ENCODE data around the gene CPT2.

CPT2 gene

DNA sequence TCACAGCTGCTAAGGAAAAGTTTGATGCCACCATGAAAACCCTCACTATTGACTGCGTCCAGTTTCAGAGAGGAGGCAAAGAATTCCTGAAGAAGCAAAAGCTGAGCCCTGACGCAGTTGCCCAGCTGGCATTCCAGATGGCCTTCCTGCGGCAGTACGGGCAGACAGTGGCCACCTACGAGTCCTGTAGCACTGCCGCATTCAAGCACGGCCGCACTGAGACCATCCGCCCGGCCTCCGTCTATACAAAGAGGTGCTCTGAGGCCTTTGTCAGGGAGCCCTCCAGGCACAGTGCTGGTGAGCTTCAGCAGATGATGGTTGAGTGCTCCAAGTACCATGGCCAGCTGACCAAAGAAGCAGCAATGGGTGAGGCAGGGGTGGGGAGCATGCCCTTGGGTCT, 14.3 kb downstream of the CPT2 start:
- DNase-seq (ENCODE audit: insufficient read length, low spot score) (no peak), FAIRE-seq (no peak)

DNA sequence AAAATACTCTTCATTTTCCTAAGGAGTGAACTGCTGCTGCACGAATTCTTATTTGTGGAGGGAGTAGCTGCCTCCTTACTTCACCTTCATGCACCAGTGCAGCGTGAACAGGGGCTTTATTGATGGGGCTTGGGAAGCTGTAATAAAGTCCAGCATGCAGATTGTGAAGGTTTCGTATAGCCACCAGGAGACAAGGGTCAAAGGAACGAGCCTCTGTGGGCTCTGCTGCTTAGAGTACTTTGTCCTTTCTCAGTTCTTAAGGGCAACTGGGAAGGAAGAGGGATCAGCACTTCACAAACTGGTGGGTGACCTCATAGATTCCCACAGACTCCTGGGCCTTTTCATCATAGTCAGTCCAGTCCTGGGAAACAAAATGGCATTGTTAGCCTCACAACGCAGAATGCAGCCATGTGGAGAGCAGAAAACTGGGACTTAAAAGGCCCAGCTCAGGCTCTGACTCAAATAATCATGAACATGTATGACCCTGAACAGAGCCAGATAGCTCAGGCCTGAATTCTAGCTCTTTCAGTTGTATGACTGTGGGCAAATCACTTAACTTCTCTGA, 17.8 kb downstream of the CPT2 start:
- no peak for FAIRE-seq
- DNase-seq (ENCODE audit: insufficient read length, low spot score) = no peak

DNA sequence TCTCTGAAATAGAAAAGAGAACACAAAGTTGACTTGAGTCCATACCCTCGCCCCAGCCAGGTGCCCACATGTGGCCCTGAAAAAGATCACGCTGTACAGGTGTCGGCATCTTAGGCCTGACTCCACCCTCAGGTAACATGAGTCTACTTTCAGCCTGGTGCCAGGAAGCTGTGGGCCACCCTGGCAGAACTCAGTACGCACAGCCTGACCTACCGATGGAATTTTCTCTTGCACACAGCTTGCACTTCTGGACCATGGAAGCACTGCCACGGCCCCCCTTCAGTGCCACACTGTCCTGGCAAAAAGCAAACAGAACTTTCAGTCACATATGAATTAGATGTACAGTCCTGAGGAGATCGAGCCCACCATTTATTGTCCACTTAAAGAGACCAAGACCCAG, 21.6 kb downstream of the CPT2 start:
- FAIRE-seq (no peak), DNase-seq (ENCODE audit: insufficient read length, low spot score) (no peak)

DNA sequence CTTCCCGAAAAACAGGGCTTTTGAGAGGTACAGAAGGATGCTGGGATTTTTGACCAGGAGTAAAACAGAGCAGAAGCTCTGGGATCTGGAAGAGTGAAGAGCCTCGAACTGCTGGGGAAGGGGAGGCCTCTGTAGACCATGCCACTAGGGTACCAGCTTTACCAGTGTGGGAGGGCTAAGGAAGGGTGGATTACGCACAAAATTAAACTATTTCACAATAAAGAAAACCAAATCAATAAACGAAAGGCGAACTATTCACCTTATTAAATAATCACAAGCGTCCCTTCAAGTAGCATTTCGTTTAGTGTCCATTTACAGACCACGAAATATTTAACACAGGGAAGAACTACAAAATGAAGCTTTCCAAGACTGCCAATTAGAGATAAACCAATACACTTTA, 23.1 kb downstream of the CPT2 start:
- FAIRE-seq (no peak), DNase-seq (ENCODE audit: insufficient read length, low spot score) (no peak)

DNA sequence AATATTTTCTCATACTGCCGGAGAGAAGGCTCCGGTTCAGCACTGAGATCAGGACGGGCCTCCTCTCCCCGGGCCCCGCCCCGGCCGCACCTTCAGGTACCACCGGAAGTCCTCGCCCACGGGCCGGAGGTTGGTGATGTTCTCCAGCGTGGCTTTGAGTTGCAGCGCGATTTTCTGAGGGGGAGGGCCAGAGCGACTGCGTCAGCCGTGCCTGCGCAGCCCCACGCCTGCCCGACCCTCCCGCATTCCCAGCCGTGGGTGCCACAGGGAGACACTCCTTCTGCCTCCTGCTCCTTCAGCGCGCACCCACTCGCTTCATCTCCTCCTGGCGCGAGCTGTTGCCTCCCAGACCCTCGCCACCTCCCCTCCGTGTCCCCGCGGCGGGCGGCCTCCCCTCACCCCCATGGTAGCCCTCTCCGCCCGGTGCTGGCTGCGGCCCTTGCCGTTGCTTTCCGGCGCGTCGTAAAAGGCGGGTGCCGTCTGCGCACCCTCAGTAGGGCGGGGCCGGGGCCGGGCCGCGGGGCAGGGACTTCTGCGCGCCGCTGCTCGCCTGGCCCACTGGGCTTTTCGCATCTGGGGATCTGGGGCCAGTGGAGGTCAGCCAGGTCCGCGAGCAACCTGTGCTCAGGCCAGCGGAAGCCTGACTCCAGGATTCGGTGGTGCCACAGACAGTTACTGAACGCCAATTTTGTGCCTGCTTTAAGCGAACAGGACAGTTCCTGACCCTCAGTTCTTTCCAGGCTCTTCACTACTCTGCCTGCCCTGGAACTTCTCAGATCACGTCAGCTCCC, 23.7 kb downstream of the CPT2 start, which contains the start of gene CZIB:
Gene CZIB (minus strand): TSS at position 464 of the 791 bp plus-strand sequence. CDS start 59 bp downstream, at position 405.
- DNase-seq (ENCODE audit: insufficient read length, low spot score) (peak; percentile 86), FAIRE-seq (peak; percentile 81)

DNA sequence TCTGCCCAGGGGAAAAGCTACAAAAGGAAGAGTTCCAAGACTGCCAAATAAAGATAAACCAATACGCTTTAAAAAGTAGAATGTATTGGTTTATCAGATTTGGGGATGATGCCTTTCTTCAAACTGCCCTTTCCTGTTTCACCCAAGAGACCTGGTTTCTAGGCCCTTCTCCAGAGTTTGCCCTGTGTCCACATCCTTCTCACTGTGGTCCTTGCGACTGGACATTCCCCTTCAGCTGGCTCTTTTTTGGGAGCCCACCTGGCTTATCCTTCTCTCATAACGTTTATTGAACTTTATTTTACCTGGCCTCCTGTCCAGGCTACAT, 24.3 kb downstream of the CPT2 start:
- FAIRE-seq (no peak), DNase-seq (ENCODE audit: insufficient read length, low spot score) (no peak)

DNA sequence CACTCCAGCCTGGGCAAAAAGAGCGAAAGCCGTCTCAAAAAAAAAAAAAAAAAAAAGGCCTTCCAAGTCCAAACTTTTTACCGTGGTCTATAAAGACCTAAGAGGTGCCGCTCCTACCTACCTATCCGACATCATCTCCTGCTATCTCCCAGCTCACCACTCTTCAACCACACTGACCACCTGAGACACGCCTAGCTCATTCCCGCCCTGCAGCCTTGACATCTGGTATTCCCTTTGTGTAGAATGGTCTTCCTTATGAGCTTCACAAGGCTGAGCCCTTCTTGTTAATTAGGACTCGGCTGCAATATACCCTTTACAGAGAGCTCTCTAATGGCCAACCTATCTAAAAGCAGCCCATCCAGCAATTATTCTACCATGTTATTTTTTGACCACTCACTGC, 41.0 kb downstream of the CPT2 start:
- no peak for FAIRE-seq
- no peak for DNase-seq (ENCODE audit: insufficient read length, low spot score)

DNA sequence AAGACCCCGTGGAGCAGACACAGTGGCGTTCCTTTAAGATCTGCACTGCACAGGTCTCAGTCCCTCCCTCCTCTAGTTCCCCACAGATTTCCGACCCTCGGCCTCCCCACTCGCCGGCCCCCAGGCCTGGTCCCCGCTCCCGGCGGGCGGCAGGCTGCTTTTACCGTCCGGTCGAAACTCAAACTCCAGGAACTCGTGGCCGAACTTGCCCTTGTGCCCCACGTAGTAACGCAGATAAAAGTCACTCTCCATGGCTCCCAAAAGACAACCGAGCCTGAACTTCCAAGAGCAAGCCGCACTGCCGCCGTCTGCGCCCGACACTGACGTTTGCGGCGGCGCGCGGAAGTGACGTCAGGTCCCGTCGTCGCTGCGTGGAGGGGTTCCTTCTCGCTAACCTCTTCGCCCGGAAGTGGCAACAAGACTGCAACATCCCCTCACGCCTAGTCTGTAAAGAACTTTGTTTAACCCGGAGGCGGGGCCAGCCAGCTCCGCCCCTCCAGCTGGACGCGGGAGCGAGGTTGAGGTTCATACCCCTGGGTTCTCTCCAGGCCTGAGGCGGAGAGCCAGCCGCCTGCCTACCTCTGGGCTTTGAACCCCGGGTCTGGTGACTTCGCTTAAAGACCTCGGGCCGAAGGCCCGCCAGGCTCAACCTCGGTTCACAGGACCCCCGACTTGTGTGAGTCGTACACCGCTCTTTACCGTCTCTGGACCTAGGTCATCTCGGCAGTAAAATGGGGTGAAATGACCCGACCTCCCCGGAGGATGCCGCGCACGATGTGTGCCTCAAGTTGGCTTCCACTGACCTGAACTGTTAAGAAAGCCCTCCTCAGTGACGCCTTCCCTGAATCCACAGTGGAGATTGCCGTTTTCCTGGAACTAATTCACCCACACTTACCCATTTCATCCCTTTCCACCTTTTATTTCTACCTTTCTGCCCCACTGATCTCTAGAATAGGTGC, 41.9 kb downstream of the CPT2 start, which contains the start of gene MAGOH:
Gene MAGOH (minus strand): TSS at position 322 of the 959 bp plus-strand sequence. CDS start 70 bp downstream, at position 252.
- FAIRE-seq (peak; percentile 95), DNase-seq (ENCODE audit: insufficient read length, low spot score) (peak; percentile 96)

DNA sequence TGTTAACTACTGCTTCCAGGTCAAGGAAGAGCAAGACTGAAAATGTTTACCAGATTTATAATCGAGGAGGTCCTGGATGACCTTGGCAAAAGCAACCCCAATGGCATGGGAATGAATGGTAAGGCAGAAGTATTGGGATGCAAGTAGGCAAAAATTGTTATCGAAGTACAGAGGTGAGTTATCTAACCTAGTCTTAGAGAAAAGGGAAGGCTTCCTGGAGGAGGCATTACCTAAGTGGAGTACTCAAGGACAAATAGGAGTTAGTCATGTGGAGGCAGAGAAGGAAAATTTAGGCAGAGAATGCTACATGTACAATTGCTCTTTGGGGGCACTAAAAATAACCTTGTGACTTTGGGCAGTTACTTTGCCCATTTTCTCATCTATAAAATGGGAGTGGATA, 45.2 kb downstream of the CPT2 start:
- DNase-seq (ENCODE audit: insufficient read length, low spot score) (no peak), FAIRE-seq (no peak)

DNA sequence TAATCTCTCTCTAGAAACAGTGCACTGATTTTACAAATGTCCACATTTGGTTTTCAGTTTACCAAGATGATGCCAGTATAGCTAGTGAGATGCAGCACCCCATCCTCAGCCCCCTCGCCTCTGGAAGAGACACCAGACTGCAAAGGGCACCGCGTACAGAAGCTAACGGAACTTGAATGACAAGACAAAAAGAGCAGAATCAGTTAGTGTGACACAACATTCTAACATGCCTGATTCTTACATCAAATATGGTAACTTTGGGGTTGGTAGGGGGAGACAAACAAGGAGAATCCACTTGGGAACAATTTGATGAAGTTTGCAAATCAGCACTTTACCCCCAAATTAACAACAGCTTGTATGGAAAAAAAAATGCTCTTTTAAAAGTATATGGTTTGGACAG, 45.8 kb downstream of the CPT2 start:
- DNase-seq (ENCODE audit: insufficient read length, low spot score) (no peak), FAIRE-seq (no peak)

DNA sequence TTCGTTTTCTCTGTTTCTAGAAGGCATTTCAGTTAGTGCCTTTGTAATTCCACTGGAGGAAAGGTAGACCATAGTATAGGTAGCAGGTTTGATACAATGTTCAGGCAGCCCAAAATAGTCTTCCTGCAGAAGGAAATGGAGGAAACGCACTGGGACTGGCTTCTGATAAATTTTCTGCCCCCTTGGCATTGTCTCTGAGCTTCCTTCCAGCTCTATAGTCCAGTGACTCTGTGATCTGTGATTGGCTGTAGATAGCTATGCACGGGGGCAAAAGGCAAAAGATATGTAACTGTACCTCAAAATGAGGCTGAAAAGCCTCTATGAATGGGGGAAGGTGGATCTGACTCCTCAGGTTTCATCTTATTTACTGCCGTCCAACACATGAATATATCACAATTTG, 47.5 kb downstream of the CPT2 start:
- no peak for FAIRE-seq
- DNase-seq (ENCODE audit: insufficient read length, low spot score) = no peak

DNA sequence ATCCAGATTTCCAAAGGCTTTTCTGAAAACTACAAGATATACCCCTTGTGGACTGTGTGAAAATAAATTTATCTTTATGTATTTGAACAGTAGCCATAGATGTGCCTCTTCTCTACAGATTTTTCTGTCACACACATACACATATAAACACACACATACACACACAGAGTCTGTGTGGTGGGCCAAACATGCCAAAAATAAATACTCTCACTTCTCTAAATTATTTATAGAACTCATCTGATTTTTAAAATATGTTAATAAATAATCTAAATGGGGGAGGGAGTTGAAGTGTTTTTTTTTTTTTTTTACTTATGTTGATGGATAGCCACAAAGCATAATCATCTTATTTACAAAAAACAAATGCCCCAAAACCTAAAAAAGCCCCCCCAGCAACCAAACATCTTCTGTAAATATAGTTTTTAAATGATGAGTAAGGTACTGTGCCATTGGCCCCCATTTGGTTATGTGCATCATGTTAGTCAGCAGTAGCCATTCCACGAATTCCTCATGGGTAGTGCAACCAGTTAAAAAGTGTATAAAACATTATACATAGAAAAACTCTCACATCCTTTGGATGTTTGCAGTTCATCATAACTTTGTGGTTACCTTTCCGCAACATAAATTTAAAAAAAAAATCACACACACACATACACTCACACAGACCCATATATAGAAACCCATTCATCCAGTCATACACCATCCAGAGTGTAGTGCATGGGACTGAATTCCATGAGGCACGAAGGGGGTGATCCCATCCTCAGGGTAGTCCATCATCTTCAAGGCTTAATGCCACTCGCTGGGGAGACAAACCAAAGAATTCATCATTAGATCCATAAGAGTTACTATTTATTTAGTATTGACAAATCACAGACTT, 49.9 kb downstream of the CPT2 start:
- FAIRE-seq (no peak), DNase-seq (ENCODE audit: insufficient read length, low spot score) (no peak)

DNA sequence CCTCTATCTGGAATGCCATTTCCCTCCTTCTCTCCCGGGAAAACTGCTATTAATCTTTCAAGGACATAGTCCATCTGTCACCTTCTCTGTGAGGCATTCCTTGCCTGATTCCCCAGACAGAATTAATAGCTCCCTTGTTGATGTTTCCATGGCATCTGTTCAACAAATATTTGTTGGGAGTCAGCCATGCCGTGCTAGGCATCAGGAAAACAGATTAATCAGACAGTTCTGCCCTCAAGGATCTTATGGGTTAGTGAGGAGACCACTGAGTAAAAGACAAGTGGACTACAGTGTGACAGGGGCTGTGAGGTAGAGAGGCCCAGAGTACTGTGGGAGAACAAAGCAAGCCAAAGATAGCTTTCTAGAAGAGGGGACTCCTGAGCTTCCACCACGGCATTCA, 53.1 kb downstream of the CPT2 start:
- no peak for FAIRE-seq

DNA sequence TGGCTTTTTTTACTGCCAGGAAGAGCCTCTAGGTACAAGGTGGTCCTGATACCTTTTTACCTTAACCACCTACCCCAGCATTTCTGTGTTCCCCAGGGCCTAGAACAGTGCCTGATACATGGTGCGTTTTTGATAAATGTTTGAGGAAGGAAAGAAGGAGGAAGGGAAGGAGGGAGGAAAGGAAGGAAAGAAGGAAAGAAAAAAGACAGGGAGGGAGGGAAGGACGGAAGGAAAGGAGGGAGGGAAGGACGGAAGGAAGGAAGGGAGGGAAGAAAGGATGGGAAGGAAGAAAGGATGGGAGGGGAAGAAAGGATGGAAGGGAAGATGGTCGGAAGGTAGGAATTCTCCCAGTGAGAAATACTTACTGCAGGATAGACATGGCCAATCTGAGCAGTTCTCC, 53.7 kb downstream of the CPT2 start:
- DNase-seq (ENCODE audit: insufficient read length, low spot score) = no peak
- FAIRE-seq = no peak

More for the DNA sequence above, 53.1 kb downstream of the CPT2 start:
- DNase-seq (ENCODE audit: insufficient read length, low spot score) = no peak

DNA sequence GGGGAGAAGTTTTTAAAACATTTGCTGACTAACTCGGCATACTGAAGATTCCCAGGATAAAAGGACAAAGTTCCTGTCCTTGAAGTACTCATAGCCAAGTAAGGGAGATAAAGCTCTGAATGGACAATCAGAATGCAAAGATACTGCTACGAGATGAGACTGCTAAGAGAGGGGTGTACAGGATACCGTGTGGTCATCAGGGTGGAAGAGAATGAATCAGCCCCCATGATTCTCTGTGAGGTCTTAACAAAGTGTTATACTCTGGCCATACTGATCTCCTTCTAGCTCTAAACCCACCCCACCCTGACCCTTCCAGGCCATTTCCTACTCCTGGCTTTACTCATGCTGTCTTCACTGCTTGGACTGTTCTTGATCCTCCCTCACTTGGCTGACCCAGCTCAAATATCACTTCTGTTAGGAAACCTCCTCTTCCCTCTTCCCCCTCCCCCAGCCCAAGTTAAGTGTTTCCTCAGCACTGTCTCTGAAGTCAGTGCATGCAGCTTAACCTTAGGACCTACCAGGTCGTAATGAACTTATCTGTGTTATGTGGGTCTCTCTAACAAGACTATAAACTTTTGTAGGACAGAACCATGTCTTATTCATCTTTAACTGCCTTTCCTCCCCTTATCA, 57.5 kb downstream of the CPT2 start:
- DNase-seq (ENCODE audit: insufficient read length, low spot score) = no peak
- FAIRE-seq = no peak

DNA sequence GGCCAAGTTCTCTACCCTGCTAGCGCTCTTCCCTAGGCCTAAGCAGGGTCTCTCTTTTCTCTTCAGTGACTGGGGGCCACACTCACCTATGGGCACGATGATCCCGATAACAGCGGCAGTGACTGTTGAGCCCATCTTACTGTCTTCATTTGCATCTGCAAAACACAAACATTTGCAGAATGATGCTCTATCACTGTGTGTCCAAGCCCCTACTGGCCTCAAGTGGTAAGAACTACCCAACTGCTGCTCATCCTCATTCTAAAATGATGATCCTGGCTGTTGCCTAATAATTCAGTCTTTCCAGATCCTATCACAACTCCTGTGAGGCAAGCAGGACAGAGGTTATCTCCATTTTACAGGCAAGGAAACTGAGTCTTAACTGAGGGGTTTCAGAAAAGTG, 58.4 kb downstream of the CPT2 start:
- FAIRE-seq (no peak), DNase-seq (ENCODE audit: insufficient read length, low spot score) (no peak)

DNA sequence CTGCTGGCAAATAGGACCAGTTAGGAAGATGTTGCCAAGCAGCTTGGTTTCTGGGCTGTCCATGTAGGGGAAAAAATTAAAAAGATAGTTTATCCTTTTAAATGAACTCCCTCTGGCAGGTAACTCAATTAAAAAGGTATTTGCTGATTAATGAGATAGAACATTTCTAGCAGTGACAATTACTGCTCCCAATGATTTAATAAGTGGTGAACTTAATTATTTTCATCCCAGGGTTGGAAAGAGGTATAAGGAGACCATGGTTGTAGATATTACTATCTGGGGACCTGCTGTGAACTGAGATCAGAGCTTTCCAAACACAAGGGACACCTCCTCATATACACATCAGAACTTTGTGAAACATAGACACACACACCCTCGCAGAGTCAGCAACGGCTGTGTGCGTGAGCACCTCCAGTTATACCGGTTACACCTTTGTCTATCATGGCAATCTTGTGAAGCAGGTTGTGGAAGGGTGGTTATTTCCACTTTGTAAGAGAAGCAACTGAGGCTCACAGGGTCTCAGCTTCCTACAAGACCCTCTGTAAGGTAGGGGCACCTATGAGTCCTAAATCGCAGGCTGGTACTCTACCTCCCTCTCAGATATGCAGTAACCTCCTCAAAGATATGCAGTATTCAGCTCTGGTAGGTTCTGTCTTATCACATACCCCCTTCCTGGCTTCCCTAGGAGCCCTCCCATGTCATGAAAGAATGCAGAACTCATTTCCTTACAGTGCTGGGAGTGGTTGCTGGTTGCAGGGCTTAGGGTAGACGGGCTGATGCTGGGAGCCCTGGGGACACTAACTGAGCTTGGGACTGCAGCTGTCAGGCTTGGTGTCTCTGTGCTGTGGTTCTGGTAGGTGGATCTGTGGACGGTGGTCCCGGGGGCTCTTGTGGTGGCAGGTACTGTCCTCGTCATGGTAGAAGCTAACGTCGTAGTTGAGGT, 60.2 kb downstream of the CPT2 start:
- no peak for DNase-seq (ENCODE audit: insufficient read length, low spot score)
- FAIRE-seq = no peak

DNA sequence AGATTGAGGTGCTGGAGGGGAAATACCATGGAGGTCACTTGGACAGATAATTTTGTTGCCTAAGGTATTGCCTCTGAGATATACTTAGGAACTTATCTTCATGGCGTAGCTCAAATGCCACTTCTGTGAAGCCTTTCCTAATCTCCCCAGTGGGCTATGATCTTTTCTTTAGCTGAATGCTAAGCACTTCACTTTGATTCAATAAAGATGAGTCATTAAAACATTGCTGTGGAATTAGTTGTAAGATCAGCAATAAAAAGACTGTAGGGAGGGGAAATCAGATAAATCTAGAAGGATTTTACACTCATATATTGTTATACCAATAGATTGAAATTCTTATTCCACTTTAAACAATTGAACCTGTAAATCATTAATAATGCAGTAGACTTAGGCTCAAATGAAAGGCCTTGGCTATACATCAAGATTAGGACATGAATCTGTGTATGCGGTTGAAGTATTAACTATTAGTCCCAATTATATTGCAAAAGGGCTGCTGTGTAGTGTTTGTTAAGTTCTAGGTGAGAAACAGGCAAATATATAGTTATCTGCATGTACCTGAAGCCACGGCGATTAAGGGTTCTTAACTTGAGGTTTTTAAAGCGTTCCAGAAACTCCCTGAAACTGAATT, 60.9 kb downstream of the CPT2 start:
- FAIRE-seq = no peak
- DNase-seq (ENCODE audit: insufficient read length, low spot score) = no peak
